Measurements from ENCODE around the gene NMRK2.
A peak's percentile ranks its signal among the peaks of the same experiment; 100 is the strongest.

Gene NMRK2

DNA sequence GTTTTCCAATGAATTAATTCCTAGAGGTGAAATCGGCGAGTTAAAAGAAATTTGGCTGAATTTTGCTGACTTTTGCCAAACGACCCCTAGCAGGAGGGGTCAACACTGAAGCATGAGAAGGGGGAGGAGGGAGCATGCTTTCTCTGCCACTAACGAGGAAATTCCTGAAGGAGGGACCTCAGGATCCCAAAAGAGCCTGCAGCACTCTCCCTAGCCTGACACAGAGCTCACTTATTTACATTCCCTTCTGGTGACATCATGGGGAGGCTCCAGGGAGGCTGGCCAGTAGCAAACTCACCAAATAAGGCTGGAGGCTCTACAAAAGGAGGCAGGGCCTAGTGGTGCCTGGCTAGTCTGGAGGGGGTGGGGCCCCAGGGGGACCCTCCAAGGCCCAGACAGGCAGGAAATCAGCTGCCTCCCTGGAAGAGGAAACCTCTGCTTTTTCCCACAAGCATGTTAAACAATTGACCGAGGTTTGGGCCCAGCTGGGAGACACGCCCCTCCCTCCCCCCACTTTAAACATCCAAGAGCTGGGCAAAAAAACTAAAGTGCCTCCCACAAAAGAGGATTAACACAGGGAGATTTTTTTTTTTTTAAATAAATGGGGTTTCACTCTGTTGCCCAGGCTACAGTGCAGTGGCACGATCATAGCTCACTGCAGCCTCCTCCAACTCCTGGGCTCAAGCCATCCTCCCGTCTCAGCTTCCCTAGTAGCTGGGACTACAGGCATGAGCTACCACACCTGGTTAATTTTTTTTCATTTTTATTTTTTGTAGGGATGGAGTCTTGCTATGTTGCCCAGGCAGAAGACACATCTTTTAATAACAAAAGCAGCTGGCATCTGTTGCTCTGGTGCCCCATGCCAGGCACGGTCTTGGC, 35.9 kb downstream of the NMRK2 start:
- no CpG with 5 or more reads among the region's 9 CpGs for WGBS (ENCODE audit: extremely low coverage, insufficient coverage, insufficient read length)
- H2BK120ac ChIP-seq (ENCODE audit: insufficient read depth, low read length, poor library complexity), result peak overlapping the region; percentile 74
- peaks cover 4% of the 10 kb centered on the region for H3K9me3 ChIP-seq (ENCODE audit: insufficient read depth, low read depth, low read length)
- H3K9ac ChIP-seq (ENCODE audit: low read length), result peak overlapping the region; percentile 99
- no peaks in the 10 kb centered on the region for H3K27me3 ChIP-seq (ENCODE audit: insufficient read depth, low read length)
- H3K4me2 ChIP-seq (ENCODE audit: low read length), result peak overlapping the region; percentile 83
- H3K14ac ChIP-seq (ENCODE audit: low read length), result peak overlapping the region; percentile 53
- peaks cover 38% of the 10 kb centered on the region for H3K79me2 ChIP-seq (ENCODE audit: control insufficient read depth, insufficient read depth, low read length, poor library complexity)
- H3K27ac ChIP-seq (ENCODE audit: low read depth, low read length), result peak overlapping the region; percentile 98
- no peak overlapping the region for H3K23ac ChIP-seq (ENCODE audit: low read length)
- peaks cover 25% of the 10 kb centered on the region in 2 experiments for H3K4me1 ChIP-seq (ENCODE audit: control insufficient read depth in 1 of 2, insufficient read depth in 2 of 2, low read length in 2 of 2)
- H3K4me3 ChIP-seq (ENCODE audit: low read depth, low read length), result no peak overlapping the region
- peak overlapping the region; percentile 39 for H4K12ac ChIP-seq (ENCODE audit: low read depth, low read length)
- H4K91ac ChIP-seq (ENCODE audit: low read depth, low read length), result peak overlapping the region; percentile 98
- peaks cover 42 to 45% of the 10 kb centered on the region in 2 experiments for H3K36me3 ChIP-seq (ENCODE audit: control insufficient read depth in 1 of 2, insufficient read depth in 2 of 2, low read length in 2 of 2)
- peak overlapping the region; percentile 51 for H2BK12ac ChIP-seq (ENCODE audit: low read length)
- peak overlapping the region; percentile 53 for H2AK5ac ChIP-seq (ENCODE audit: low read length)
- peaks cover 27% of the 10 kb centered on the region for H3K79me1 ChIP-seq (ENCODE audit: low read length)
- peak overlapping the region; percentile 89 for H2BK5ac ChIP-seq (ENCODE audit: low read depth, low read length, poor library complexity)
- H3K4ac ChIP-seq (ENCODE audit: low read depth, low read length), result peak overlapping the region; percentile 60
- DNase-seq, result peak; percentile 96 to 97
- H4K8ac ChIP-seq (ENCODE audit: low read depth, low read length), result peak overlapping the region; percentile 51
- no peak overlapping the region for H2AFZ ChIP-seq (ENCODE audit: insufficient read depth, low read length, poor library complexity)
- peak overlapping the region; percentile 74 for H3K18ac ChIP-seq (ENCODE audit: low read length)

DNA sequence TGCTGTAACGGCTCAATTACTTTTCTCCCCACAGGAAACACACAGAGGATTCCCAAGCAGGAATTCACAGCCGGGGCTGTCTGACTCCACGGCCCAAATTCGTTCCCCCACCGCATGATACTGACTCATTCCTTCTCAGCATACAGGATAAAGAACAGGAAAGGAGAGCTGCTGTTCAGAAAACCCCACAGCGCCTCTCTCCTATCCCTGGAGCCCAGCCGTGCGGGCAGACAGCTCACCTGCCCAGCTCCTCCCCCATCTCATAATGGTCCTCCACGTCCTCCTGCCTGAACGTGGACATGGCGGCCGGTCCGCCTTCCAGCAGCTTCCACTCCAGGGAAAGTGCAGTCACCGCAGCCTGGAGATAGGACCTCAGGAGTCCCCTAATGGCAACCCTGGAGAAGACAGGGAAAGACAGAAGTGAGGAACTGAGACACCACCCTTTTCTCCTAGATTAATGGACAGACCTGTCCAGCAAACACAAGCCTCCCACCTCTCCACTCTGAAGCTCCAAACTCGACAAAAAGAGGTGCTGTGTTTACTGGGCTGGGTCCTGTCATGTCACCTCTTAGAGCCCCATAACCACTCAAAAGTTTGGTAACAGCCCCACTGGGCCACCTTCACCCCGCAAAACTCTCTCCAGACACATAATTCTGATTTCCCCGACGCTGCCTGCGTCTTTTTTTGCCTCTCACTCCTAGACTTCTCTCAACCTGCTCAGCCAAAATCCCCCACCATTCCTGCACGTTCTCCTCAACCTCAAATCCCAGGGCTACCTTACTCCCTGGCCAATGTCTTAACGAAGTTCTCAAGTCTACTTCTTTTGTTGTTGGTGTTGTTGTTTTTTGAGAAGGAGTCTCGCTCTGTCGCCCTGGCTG, 36.8 kb downstream of the NMRK2 start:
- peak overlapping the region; percentile 51 for H4K8ac ChIP-seq (ENCODE audit: low read depth, low read length)
- H2BK120ac ChIP-seq (ENCODE audit: insufficient read depth, low read length, poor library complexity), result peak overlapping the region; percentile 74
- peak; percentile 91 to 94 for DNase-seq
- H3K4me3 ChIP-seq (ENCODE audit: low read depth, low read length), result peak overlapping the region; percentile 97
- H3K79me2 ChIP-seq (ENCODE audit: control insufficient read depth, insufficient read depth, low read length, poor library complexity), result peaks cover 38% of the 10 kb centered on the region
- peak overlapping the region; percentile 83 for H3K4me2 ChIP-seq (ENCODE audit: low read length)
- H4K91ac ChIP-seq (ENCODE audit: low read depth, low read length), result peak overlapping the region; percentile 98
- H3K18ac ChIP-seq (ENCODE audit: low read length), result peak overlapping the region; percentile 74
- no peak overlapping the region for H3K23ac ChIP-seq (ENCODE audit: low read length)
- H3K79me1 ChIP-seq (ENCODE audit: low read length), result peaks cover 27% of the 10 kb centered on the region
- no CpG with 5 or more reads among the region's 23 CpGs for WGBS (ENCODE audit: extremely low coverage, insufficient coverage, insufficient read length)
- peak overlapping the region; percentile 98 for H3K27ac ChIP-seq (ENCODE audit: low read depth, low read length)
- H3K9ac ChIP-seq (ENCODE audit: low read length), result peak overlapping the region; percentile 99
- H2AFZ ChIP-seq (ENCODE audit: insufficient read depth, low read length, poor library complexity), result no peak overlapping the region
- peak overlapping the region; percentile 34 for H2AK5ac ChIP-seq (ENCODE audit: low read length)
- peak overlapping the region; percentile 89 for H2BK5ac ChIP-seq (ENCODE audit: low read depth, low read length, poor library complexity)
- peak overlapping the region; percentile 73 for H4K12ac ChIP-seq (ENCODE audit: low read depth, low read length)
- peak overlapping the region; percentile 100 for H3K4ac ChIP-seq (ENCODE audit: low read depth, low read length)
- peak overlapping the region; percentile 51 for H2BK12ac ChIP-seq (ENCODE audit: low read length)
- H3K27me3 ChIP-seq (ENCODE audit: insufficient read depth, low read length), result no peaks in the 10 kb centered on the region
- peak overlapping the region; percentile 100 for H3K14ac ChIP-seq (ENCODE audit: low read length)
- H3K4me1 ChIP-seq (ENCODE audit: control insufficient read depth in 1 of 2, insufficient read depth in 2 of 2, low read length in 2 of 2), result peaks cover 24 to 25% of the 10 kb centered on the region in 2 experiments
- peaks cover 34 to 37% of the 10 kb centered on the region in 2 experiments for H3K36me3 ChIP-seq (ENCODE audit: control insufficient read depth in 1 of 2, insufficient read depth in 2 of 2, low read length in 2 of 2)
- H3K9me3 ChIP-seq (ENCODE audit: insufficient read depth, low read depth, low read length), result peaks cover 4% of the 10 kb centered on the region

- peak in 1 of 2 donors; percentile 33 for DNase-seq
- Histone ChIP-seq H3K9me3 (ENCODE audit: insufficient read depth, low read depth, low read length) (peaks cover 4% of the 10 kb centered on the region), H3K79me2 (ENCODE audit: control insufficient read depth, insufficient read depth, low read length, poor library complexity) (peaks cover 36% of the 10 kb centered on the region)
These were observed 37.5 kb downstream of the NMRK2 start for GRCh38 chr19:3970313-3970807.

More at GRCh38 chr19:3970313-3970807, 37.5 kb downstream of the NMRK2 start:
- Histone ChIP-seq H3K79me1 (ENCODE audit: low read length) (peaks cover 27% of the 10 kb centered on the region), H3K4me2 (ENCODE audit: low read length) (peak overlapping the region; percentile 83), H3K4me1 (ENCODE audit: control insufficient read depth in 1 of 2, insufficient read depth in 2 of 2, low read length in 2 of 2) (peaks cover 22 to 25% of the 10 kb centered on the region in 2 experiments), H3K23ac (ENCODE audit: low read length) (no peak overlapping the region), H3K36me3 (ENCODE audit: control insufficient read depth in 1 of 2, insufficient read depth in 2 of 2, low read length in 2 of 2) (peaks cover 33 to 36% of the 10 kb centered on the region in 2 experiments), H3K27ac (ENCODE audit: low read depth, low read length) (peak overlapping the region; percentile 98), H4K91ac (ENCODE audit: low read depth, low read length) (peak overlapping the region; percentile 98), H2BK12ac (ENCODE audit: low read length) (no peak overlapping the region), H4K8ac (ENCODE audit: low read depth, low read length) (peak overlapping the region; percentile 95), H3K18ac (ENCODE audit: low read length) (peak overlapping the region; percentile 98), H3K27me3 (ENCODE audit: insufficient read depth, low read length) (no peaks in the 10 kb centered on the region), H2AFZ (ENCODE audit: insufficient read depth, low read length, poor library complexity) (peak overlapping the region; percentile 75), H2BK120ac (ENCODE audit: insufficient read depth, low read length, poor library complexity) (peak overlapping the region; percentile 97), H3K9ac (ENCODE audit: low read length) (peak overlapping the region; percentile 99), H3K4ac (ENCODE audit: low read depth, low read length) (peak overlapping the region; percentile 100), H3K14ac (ENCODE audit: low read length) (peak overlapping the region; percentile 100), H2AK5ac (ENCODE audit: low read length) (peak overlapping the region; percentile 100), H4K12ac (ENCODE audit: low read depth, low read length) (peak overlapping the region; percentile 92), H2BK5ac (ENCODE audit: low read depth, low read length, poor library complexity) (peak overlapping the region; percentile 98), H3K4me3 (ENCODE audit: low read depth, low read length) (peak overlapping the region; percentile 97)
- WGBS (ENCODE audit: extremely low coverage, insufficient coverage, insufficient read length), result no CpG with 5 or more reads among the region's 22 CpGs
